ENCODE data around the gene BARX2.

Gene BARX2

DNA sequence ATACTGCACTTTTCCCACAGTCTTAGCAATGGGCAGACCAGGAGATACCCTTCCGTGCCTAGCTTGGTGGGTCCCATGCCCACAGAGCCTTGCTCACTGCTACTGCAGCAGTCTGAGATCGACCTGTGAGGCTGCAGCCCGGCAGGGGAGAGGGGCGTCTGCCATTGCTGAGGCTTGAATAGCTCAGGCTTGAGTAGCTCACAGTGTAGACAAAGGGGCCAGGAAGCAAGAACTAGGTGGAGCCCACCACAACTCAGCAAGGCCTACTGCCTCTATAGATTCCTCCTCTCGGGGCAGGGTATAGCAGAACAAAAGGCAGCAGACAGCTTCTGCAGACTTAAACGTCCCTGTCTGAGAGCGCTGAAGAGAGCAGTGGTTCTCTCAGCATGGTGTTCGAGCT lies 118.1 kb downstream of the BARX2 start:
- no peak overlapping the region for H3K27ac ChIP-seq
- TF ChIP-seq, protein P1, sequence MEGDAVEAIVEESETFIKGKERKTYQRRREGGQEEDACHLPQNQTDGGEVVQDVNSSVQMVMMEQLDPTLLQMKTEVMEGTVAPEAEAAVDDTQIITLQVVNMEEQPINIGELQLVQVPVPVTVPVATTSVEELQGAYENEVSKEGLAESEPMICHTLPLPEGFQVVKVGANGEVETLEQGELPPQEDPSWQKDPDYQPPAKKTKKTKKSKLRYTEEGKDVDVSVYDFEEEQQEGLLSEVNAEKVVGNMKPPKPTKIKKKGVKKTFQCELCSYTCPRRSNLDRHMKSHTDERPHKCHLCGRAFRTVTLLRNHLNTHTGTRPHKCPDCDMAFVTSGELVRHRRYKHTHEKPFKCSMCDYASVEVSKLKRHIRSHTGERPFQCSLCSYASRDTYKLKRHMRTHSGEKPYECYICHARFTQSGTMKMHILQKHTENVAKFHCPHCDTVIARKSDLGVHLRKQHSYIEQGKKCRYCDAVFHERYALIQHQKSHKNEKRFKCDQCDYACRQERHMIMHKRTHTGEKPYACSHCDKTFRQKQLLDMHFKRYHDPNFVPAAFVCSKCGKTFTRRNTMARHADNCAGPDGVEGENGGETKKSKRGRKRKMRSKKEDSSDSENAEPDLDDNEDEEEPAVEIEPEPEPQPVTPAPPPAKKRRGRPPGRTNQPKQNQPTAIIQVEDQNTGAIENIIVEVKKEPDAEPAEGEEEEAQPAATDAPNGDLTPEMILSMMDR (conservative IDR thresholded peaks at IDR 0.05; ENCODE audit: low read depth): no peak
- DNase-seq (ENCODE audit: low spot score): no peak
- CTCF ChIA-PET: no interaction called here
- POLR2A ChIA-PET (ENCODE audit: low non-redundant PET): no interaction called here
